HCT116 (cell line): ENCODE measurements around the gene SSH2. TPM values are rescaled to one million over a fixed set of nuclear protein-coding genes. Genes with fewer than 3 reads are reported as not detected.
A peak's percentile ranks its signal among the peaks of the same experiment; 100 is the strongest.

ENCODE experiments used
- ATAC-seq: fragments of 200-7000 bp; cut with Tn5 transposase; 2 replicates; pipeline ENCODE4 v1.9.1; 2020; ENCODE audit warnings: mild to moderate bottlenecking, moderate library complexity
- BruUV-seq: library from RNA; stranded (reverse); fragments of 400-500 nt; replicated peaks from 2 replicates; lab custom pipeline; 2021; lab: Mats Ljungman, UMichigan
- CTCF ChIA-PET: fragments of 300-600 bp; sonication (Branson Sonifier 250); formaldehyde crosslinking; loops from one replicate; lab custom pipeline; 2021; ENCODE audit warnings: antibody characterized with exemption; lab: Charles Lee
- POLR2A ChIA-PET: fragments of 300-600, 350-600 bp; sonication (Branson Sonifier 250); formaldehyde crosslinking; loops from one replicate; lab custom pipeline; 2021; ENCODE audit warnings: antibody characterized with exemption; lab: Charles Lee
- RAD21 ChIA-PET, 2 experiments: fragments of 300-600 bp; sonication (Branson Sonifier 250); formaldehyde crosslinking; loops; one replicate each; lab custom pipeline; 2023; ENCODE audit warnings: low total read pairs in 2 of 2; ENCODE audit not compliant: uncharacterized antibody in 2 of 2, unreplicated experiment in 2 of 2, low non-redundant PET in 1 of 2; lab: Charles Lee
- DNase-seq: peaks from one replicate; pipeline ENCODE4 v3.0.0-alpha.2; 2010; ENCODE audit warnings: low read depth, low spot score
- H2AFZ ChIP-seq: fragments of 200-600 bp; shearing (Covaris generic), sonication (generic); 2 replicates; pipeline ENCODE4 v1.6.1; 2017; ENCODE audit warnings: low read depth, mixed run types, mixed read lengths, antibody characterized with exemption, low read length; ENCODE audit not compliant: poor library complexity, severe bottlenecking
- H3K27ac ChIP-seq: 2 replicates; pipeline ENCODE4 v1.5.1; 2012; ENCODE audit warnings: low read depth, low read length
- H3K27me3 ChIP-seq: fragments of 200-600 bp; sonication (generic); 2 replicates; pipeline ENCODE4 v1.6.1; 2016; ENCODE audit warnings: mixed run types, low read length, mixed read lengths; ENCODE audit not compliant: insufficient read depth
- H3K36me3 ChIP-seq, 2 experiments: fragments of 200-500 bp in 1 of 2; fragments of 200-600 bp in 1 of 2; sonication (Bioruptor generic) in 1 of 2; sonication (generic) in 1 of 2; 2 replicates each; pipeline versions ENCODE4 v1.5.1 to v1.6.1; 2014 to 2016; ENCODE audit warnings: low read length in 2 of 2, inconsistent platforms in 1 of 2, mixed read lengths in 1 of 2, mixed run types in 1 of 2; ENCODE audit not compliant: insufficient read depth in 2 of 2, control insufficient read depth in 1 of 2
- H3K4me1 ChIP-seq, 2 experiments: fragments of 200-600 bp in 1 of 2; sonication (generic) in 1 of 2; 2 replicates each; pipeline versions ENCODE4 v1.5.1 to v1.6.1; 2012 to 2017; ENCODE audit warnings: low read length in 2 of 2, inconsistent platforms in 1 of 2, mild to moderate bottlenecking in 1 of 2, mixed read lengths in 1 of 2, mixed run types in 1 of 2, moderate library complexity in 1 of 2; ENCODE audit not compliant: insufficient read depth in 2 of 2, control insufficient read depth in 1 of 2
- H3K4me2 ChIP-seq: fragments of 200-600 bp; sonication (generic); 2 replicates; pipeline ENCODE4 v1.6.1; 2017; ENCODE audit warnings: mixed run types, low read length, mixed read lengths
- H3K4me3 ChIP-seq, 2 experiments: fragments of 200-600 bp in 1 of 2; sonication (generic) in 1 of 2; replicated peaks in 1 of 2; 2 replicates each; pipeline ENCODE4 v1.5.1; 2011 to 2016; ENCODE audit warnings: low read length in 2 of 2, control low read depth in 1 of 2, low read depth in 1 of 2, mild to moderate bottlenecking in 1 of 2, mixed read lengths in 1 of 2, mixed run types in 1 of 2
- H3K79me2 ChIP-seq: fragments of 200-600 bp; sonication (generic); 2 replicates; pipeline ENCODE4 v1.6.1; 2017; ENCODE audit warnings: mild to moderate bottlenecking, mixed run types, low read length, moderate library complexity, mixed read lengths; ENCODE audit not compliant: insufficient read depth
- H3K9ac ChIP-seq: fragments of 200-600 bp; sonication (generic); 2 replicates; pipeline ENCODE4 v1.6.1; 2016; ENCODE audit warnings: low read length, mixed read lengths
- H3K9me2 ChIP-seq: fragments of 200-600 bp; sonication (generic), shearing (Covaris generic); 2 replicates; pipeline ENCODE4 v1.6.1; 2017; ENCODE audit warnings: mixed run types, mild to moderate bottlenecking, moderate library complexity; ENCODE audit not compliant: insufficient read depth
- H3K9me3 ChIP-seq, 2 experiments: fragments of 200-500 bp in 1 of 2; fragments of 200-600 bp in 1 of 2; sonication (Bioruptor generic) in 1 of 2; sonication (generic) in 1 of 2; 2 replicates each; pipeline ENCODE4 v1.6.1; 2014 to 2017; ENCODE audit warnings: low read length in 2 of 2, mixed read lengths in 2 of 2, inconsistent platforms in 1 of 2, low read depth in 1 of 2, mild to moderate bottlenecking in 1 of 2, mixed run types in 1 of 2, moderate library complexity in 1 of 2; ENCODE audit not compliant: control insufficient read depth in 1 of 2, insufficient read depth in 1 of 2
- H4K20me1 ChIP-seq: fragments of 200-600 bp; sonication (generic), shearing (Covaris generic); 2 replicates; pipeline ENCODE4 v1.6.1; 2017; ENCODE audit warnings: mixed run types, mild to moderate bottlenecking, moderate library complexity; ENCODE audit not compliant: insufficient read depth
- CBX3 ChIP-seq: IDR thresholded peaks from 2 replicates; pipeline ENCODE4 v1.6.1; 2012; ENCODE audit warnings: low read depth
- CEBPB ChIP-seq: IDR thresholded peaks from 2 replicates; pipeline ENCODE4 v1.6.1; 2012; ENCODE audit warnings: low read depth
- EGR1 ChIP-seq: IDR thresholded peaks from 2 replicates; pipeline ENCODE4 v1.6.1; 2012; ENCODE audit warnings: low read depth
- ELF1 ChIP-seq: IDR thresholded peaks from 2 replicates; pipeline ENCODE4 v1.6.1; 2012; ENCODE audit warnings: low read depth, borderline replicate concordance
- EZH2phosphoT487 ChIP-seq: fragments of 200-600 bp; IDR thresholded peaks from 2 replicates; pipeline ENCODE4 v1.6.1; 2018; ENCODE audit warnings: antibody characterized with exemption, borderline replicate concordance
- RAD21 ChIP-seq: IDR thresholded peaks from 2 replicates; pipeline ENCODE4 v1.6.1; 2012; ENCODE audit warnings: low read depth, mild to moderate bottlenecking
- SP1 ChIP-seq: IDR thresholded peaks from 2 replicates; pipeline ENCODE4 v1.6.1; 2012; ENCODE audit warnings: low read depth
- SRF ChIP-seq: IDR thresholded peaks from 2 replicates; pipeline ENCODE4 v1.6.1; 2012; ENCODE audit warnings: low read depth
- ZFX ChIP-seq: fragments of 450-650 bp; IDR thresholded peaks from 2 replicates; pipeline ENCODE4 v1.6.1; 2017
- ZNF274 ChIP-seq: fragments of 200-500 bp; sonication (Bioruptor generic); IDR thresholded peaks from 2 replicates; pipeline ENCODE4 v1.6.1; 2014; ENCODE audit warnings: mild to moderate bottlenecking, low read depth, low read length, inconsistent platforms
- intact Hi-C: fragments of 100-400 bp; cut with micrococcal nuclease; formaldehyde crosslinking; loops from 2 replicates; pipeline ENCODE4 v1.10.0; 2022
- total RNA-seq: library from RNA; stranded (reverse); gene quantifications from one replicate; pipeline ENCODE4 v1.2.1, GENCODE V29; 2021; ENCODE audit not compliant: unreplicated experiment
- TF ChIP-seq, protein P1 (sequence below), 3 experiments: fragments of 200-600 bp in 1 of 3; sonication (generic) in 1 of 3; IDR thresholded peaks in 2 of 3; conservative IDR thresholded peaks in 1 of 3; 2 replicates each; pipeline ENCODE4 v1.5.1; 2012 to 2017; ENCODE audit warnings: low read depth in 2 of 3, low read length in 2 of 3, antibody characterized with exemption in 1 of 3, borderline replicate concordance in 1 of 3, control low read depth in 1 of 3, mild to moderate bottlenecking in 1 of 3, mixed read lengths in 1 of 3, mixed run types in 1 of 3, moderate library complexity in 1 of 3; ENCODE audit not compliant: insufficient read depth in 1 of 3

SSH2 gene
- total RNA-seq, 1 experiment from 2014 or later, result 17.0 TPM

DNA sequence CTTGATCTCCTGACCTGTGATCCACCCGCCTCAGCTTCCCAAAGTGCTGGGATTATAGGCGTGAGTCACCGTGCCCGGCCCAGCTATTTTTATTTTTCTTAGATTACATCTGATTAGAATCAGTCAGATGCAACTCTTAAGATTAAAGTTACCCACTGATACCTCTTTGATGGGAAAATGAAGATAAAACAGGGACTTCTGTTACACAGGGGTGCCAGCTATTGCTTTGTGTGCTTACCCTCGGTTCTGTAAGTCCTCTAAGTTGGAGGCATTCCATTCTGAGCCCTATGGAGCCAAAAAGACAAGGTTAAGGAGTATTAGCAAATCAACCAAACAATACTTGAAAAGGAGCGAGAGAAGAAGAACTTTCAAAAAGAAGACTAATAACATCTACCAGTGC lies 274.7 kb downstream of the SSH2 start:
- H3K9me2 ChIP-seq, result no peaks in the 10 kb centered on the region
- H3K27me3 ChIP-seq, result no peaks in the 10 kb centered on the region
- TF ChIP-seq SP1, result no peak
- TF ChIP-seq RAD21, result no peak
- no peak for TF ChIP-seq EZH2phosphoT487
- TF ChIP-seq CBX3, result no peak
- TF ChIP-seq ZFX, result no peak
- no peak for TF ChIP-seq ZNF274
- TF ChIP-seq, protein P1, sequence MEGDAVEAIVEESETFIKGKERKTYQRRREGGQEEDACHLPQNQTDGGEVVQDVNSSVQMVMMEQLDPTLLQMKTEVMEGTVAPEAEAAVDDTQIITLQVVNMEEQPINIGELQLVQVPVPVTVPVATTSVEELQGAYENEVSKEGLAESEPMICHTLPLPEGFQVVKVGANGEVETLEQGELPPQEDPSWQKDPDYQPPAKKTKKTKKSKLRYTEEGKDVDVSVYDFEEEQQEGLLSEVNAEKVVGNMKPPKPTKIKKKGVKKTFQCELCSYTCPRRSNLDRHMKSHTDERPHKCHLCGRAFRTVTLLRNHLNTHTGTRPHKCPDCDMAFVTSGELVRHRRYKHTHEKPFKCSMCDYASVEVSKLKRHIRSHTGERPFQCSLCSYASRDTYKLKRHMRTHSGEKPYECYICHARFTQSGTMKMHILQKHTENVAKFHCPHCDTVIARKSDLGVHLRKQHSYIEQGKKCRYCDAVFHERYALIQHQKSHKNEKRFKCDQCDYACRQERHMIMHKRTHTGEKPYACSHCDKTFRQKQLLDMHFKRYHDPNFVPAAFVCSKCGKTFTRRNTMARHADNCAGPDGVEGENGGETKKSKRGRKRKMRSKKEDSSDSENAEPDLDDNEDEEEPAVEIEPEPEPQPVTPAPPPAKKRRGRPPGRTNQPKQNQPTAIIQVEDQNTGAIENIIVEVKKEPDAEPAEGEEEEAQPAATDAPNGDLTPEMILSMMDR (IDR thresholded peaks at IDR 0.05 in 2 of 3, conservative IDR thresholded peaks at IDR 0.05 in 1 of 3; ENCODE audit: borderline replicate concordance in 1 of 3, insufficient read depth in 1 of 3, low read depth in 2 of 3, low read length in 2 of 3), result no peak
- TF ChIP-seq SRF, result no peak
- TF ChIP-seq ELF1, result no peak
- TF ChIP-seq EGR1, result no peak
- TF ChIP-seq CEBPB, result no peak
- DNase-seq, result no peak
- POLR2A ChIA-PET, result interaction anchor here (1.4 kb wide), 1 partner anchor 10 kb away, joined by 3 read pairs; no protein-coding TSS in a partner anchor
- no peak overlapping the region for H3K9ac ChIP-seq
- H3K36me3 ChIP-seq, result no peaks in the 10 kb centered on the region
- H2AFZ ChIP-seq, result no peak overlapping the region
- H3K4me3 ChIP-seq, result no peak overlapping the region
- ATAC-seq, result peak; percentile 50; the same call in 1 of the 2 replicates
- peak overlapping the region; percentile 53 for H3K4me2 ChIP-seq
- no peaks in the 10 kb centered on the region for H3K79me2 ChIP-seq
- RAD21 ChIA-PET, result no interaction called here
- H3K4me1 ChIP-seq, result peaks cover 8 to 13% of the 10 kb centered on the region in 2 experiments; a peak in 3 of 4 replicates
- H3K27ac ChIP-seq, result no peak overlapping the region
- BruUV-seq, result no TSS peak
- no peaks in the 10 kb centered on the region for H4K20me1 ChIP-seq
- H3K9me3 ChIP-seq, result no peaks in the 10 kb centered on the region
- intact Hi-C loops, result no loop called here
- CTCF ChIA-PET, result interaction anchor here (2.6 to 2.7 kb wide), 2 partner anchors 16 to 438 kb away, joined by 8 to 10 read pairs; no protein-coding TSS in a partner anchor
